Measurements from ENCODE around the gene MRPS31.
A peak's percentile ranks its signal among the peaks of the same experiment; 100 is the strongest.
"Not testable (repeated sequence)": the region's sequence is repeated elsewhere in the genome, so short reads cannot be mapped to it uniquely, and the experiment has no call there.

MRPS31 gene

GRCh38 chr13:40789275-40790153 lies 18.5 kb upstream of the MRPS31 start, which contains the start of gene SLC25A15:
Gene SLC25A15 (plus strand): TSS chr13:40789611. CDS start chr13:40793227, 3,616 bp downstream.
- peak; percentile 34 for DNase-seq

- not testable (repeated sequence) for DNase-seq
Observed at GRCh38 chr13:40788540-40789274, 17.7 kb upstream of the MRPS31 start.

DNA sequence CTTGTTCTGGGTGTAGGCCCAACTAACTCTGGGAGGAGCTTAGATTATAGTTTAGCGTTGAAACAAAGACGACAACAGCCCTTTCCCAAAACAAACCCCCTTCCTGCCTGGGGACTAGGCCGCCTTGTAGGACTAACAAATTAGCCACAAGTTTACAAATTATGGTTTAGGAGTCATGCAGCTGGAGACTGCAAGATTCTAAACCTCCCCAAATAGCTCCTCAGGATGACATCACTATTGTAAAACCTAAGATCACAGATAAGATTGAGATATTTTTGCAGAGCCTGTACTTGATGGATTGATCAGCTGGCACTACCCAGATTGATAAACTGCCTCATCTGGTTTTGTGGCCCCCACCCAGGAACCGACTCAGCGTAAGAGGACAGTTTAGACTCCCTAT lies 16.1 kb upstream of the MRPS31 start:
- no peak for DNase-seq

DNA sequence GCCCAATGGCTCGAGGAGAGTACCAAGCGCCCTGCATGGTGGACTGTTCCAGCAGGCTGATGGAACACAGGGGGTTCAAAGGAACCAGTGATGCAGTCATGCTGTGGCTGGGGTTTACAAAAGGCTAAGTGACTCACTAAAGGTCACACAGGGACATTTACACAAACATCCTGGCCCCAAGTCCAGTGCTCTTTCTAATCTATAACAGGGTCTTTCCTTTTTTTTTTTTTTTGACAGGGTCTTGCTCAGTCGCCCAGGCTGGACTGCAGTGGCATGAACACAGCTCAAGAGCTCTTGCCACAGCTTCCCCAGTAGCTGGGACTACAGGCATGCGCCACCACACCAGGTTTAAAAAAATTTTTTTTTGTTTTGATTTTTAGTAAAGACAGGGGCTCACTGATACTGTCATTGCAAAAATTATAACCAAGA lies 15.6 kb upstream of the MRPS31 start:
- no peak for DNase-seq

DNA sequence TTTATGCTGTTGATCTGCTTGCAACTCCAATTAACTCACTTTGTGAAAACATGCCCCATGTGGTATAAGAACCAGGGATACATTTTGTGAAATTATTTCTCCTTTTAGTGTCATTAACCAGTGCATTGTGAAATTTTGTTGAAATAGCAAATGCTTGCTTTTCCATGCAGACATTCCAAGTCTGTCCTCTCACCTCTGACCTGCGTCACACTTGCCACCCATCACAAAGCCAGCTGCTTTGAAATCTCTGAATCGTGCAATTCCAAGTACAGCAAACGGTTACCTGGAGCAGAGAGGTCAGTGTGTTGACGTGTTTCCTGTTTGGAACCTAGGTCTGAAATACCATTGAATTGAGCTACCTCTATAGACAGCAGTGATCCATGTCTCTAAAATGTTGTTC lies 13.6 kb upstream of the MRPS31 start:
- no peak for DNase-seq

DNA sequence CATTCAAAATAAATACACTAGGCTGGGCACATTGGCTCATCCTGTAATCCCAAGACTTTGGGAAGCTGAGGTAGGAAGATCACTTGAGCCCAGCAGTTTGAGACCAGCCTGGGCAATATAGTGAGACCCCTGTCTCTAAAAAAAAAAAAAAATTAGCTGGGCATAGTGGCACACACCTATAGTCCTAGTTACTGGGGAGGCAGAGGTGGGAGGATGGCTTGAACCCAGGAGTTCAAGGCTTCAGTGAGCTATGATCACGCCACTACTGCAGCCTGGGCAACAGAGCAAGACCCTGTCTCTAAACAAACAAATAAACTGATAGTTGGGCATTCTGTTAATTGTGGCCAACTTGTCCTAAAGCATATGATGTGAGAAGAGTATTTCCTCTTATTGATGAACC lies 12.0 kb upstream of the MRPS31 start:
- DNase-seq = not testable (repeated sequence)

GRCh38 chr13:40781717-40782116 lies 10.7 kb upstream of the MRPS31 start:
- DNase-seq = no peak

DNA sequence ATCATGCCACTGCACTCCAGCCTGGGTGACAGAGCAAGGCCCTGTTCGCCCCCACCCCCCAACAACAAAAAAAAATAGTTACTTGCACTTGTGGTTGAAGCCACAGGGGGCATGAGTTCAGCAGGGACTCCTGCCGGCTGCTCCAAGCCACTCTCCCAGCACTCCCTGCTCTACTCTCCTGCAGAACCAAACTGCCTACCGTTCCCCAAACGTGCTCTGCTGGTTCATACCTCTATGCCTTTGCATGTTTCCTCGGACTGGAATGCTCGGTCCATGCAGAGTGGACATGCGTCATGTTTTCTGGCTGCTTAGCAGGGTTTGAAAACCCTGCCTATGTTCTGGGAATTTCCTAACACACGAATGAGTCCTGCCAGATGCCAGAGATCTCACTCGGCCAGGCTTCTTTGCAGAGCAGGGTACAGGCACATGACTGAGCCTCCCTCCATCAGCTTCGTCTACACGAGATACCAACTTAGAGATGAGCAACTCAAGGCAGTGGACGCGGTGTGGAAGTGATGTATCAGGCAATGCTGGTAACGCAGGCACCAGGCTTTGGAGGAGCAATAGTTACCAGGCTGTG lies 9.9 kb upstream of the MRPS31 start:
- DNase-seq = no peak

DNA sequence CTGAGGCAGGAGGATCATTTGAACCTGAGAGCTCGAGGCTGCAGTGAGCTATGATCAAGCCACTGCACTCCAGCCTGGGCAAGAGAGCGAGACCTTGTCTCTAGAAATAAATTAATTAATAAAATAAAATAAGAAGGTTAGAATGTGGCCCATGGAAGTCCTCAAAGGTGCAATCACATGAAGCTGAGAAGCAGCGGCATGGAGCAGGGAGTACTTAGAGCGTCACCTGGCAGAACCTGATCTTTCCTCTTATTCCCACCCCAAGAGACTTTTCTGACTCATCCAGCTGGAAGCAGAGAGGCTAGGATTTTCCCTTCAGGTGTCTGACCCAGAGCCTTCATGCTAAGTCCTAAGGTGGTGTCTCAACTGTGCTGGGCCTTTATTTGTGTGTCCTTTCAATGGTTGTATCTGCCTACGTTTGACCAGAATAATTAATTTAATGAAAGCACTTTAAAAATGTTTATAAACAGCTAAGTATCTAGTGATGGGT lies 8.9 kb upstream of the MRPS31 start:
- DNase-seq = no peak

GRCh38 chr13:40779049-40779448 lies 8.1 kb upstream of the MRPS31 start:
- no peak for DNase-seq

DNA sequence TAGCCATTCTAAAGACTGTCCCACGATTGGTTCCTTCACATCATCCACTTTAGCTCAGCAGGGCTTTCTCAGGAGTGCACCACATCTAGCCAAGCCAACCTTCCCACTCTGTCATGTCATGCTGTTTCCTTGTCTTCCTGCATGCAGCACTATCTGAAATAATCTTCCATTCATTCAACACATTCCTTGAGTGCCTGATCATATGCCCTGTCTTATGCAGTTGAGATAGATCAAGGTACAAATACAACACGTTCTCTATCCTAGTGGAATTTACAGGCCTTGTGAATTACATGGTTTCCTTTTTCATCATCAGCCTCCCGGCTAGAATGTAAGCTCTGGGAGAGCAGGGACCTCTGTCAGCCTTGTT lies 6.8 kb upstream of the MRPS31 start:
- no peak for DNase-seq

DNA sequence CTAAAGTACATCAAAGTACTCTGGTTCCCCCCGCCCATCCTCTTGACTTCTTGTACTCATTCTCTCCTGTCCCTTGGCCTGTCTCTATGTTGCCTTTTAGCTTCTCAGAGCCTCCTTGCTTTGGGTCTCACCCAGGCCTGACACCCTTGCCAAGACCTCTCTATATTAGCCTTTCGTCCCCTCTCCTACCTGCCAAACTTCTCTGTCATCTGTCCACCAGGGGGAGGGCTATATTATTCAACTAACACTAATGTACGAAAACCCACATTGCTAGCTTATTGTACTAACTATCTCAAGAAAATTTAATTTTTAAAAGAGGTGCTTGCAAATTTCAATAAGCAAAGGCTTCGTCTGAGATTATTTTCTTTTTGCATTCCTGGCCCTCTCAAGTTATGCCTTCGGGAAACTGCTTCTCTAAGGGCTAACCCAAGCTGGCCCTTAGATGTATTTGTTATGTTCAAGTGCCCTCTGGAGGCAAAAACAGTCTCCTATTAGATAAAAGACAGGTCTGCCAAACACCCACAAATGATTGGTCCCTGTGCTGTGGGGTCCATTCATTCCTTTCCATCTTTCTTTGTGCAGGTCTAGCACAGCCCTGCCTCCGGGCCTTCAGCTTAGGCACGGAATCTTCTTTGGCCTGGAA lies 6.3 kb upstream of the MRPS31 start:
- DNase-seq = peak; percentile 75

DNA sequence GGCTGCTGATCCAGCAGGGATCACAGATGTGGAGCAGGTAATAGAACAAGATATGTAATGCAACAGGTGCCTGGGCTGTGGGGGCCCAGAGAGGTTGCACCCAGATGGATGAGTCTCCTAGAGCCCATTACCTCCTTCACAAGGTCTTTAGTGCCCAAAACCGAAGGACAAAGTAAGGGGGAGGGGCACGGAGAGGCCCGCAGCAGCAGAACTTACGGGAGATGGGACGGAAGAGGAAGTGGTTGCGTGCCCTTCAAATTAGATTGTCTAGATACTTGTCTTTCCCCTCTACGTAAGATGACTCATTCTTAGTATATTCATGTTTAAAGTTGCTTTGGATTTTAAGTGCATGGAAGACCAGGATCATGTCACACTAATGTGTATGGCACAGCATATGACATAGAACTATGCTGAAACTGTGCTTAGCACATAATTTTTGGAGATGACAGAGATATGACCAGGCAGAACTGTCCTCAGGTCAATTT lies 5.7 kb upstream of the MRPS31 start:
- peak; percentile 68 for DNase-seq

DNA sequence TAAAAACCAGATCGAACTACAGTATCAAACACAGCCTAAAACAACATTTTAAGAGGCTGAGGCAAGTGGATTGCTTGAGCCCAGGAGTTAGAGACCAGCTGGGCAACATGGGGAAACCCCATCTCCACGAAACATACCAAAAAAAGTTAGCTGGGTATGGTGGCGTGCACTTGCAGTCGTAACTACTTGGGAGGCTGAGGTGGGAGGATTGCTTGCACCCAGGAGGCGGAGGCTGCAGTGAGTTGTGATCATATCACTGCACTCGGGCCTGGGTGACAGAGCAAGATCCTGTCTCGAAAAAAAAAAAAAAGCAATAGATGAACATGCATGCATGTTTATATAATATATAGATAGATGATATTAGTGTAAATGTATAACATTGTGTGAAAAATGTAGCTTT lies 5.2 kb upstream of the MRPS31 start:
- no peak for DNase-seq

DNA sequence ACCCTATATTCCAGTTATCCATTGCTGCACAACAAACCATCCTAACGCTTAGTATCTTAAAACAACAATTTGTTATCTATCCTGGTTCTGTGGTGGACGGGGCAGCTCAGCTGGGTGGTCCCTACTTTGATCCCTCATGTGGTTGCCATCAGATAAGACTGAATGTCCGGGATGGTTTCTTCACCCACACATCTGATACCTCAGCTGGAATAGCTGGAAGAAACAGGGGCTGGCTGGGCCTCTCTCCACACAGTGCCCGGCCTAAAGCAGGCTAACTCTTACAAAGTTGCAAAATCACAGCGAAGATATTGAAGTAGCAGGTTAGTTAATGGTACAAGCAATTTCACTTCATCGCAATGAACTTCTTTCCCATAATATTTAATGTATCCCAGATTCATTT lies 3.7 kb upstream of the MRPS31 start:
- DNase-seq = no peak

- DNase-seq = no peak
Observed at GRCh38 chr13:40772765-40773473, 1.9 kb upstream of the MRPS31 start.

- DNase-seq = no peak
Observed at GRCh38 chr13:40770609-40770933, 419 bp downstream of the MRPS31 start.

- DNase-seq = no peak
Observed at GRCh38 chr13:40769970-40770369, 1.0 kb downstream of the MRPS31 start.

GRCh38 chr13:40765602-40766001 lies 5.4 kb downstream of the MRPS31 start:
- no peak for DNase-seq

- DNase-seq = no peak
Observed at GRCh38 chr13:40764587-40765403, 6.2 kb downstream of the MRPS31 start.

GRCh38 chr13:40762849-40763248 lies 8.1 kb downstream of the MRPS31 start:
- DNase-seq = no peak

DNA sequence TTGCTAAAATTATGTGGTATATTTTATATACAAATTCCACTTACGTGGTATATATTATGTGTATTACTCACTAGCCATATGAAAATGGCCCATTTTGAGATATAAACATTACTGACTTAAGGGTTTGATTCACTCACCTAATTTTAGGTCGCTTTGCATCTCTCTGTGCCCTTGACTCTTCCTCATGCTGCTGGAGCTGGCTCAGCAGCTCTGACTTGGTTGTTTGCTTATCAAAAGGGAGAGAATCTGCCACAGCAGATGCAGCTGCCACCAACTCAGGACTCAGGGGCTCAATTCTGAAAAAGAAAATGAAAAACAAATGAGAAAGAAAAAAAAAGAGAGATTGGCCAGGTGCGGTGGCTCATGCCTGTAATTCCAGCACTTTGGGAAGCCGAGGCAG lies 12.2 kb downstream of the MRPS31 start:
- DNase-seq = no peak
